HG03025 (cell line): Measurements from ENCODE around the gene UBA5.

ENCODE experiments used
- ATAC-seq: cut with Tn5 transposase; IDR thresholded peaks from one replicate; pipeline ENCODE4 v1.9.1; 2021; ENCODE audit warnings: mild to moderate bottlenecking, moderate library complexity; ENCODE audit not compliant: unreplicated experiment, low FRiP score

Gene UBA5

GRCh38 chr3:132710311-132710710 is 50.2 kb downstream of the UBA5 start:
- no peak for ATAC-seq

GRCh38 chr3:132713977-132714727 is 54.0 kb downstream of the UBA5 start:
- no peak for ATAC-seq

GRCh38 chr3:132716372-132716771 is 56.2 kb downstream of the UBA5 start:
- no peak for ATAC-seq

GRCh38 chr3:132720228-132720627 is 60.1 kb downstream of the UBA5 start:
- no peak for ATAC-seq

GRCh38 chr3:132721479-132722164 is 61.5 kb downstream of the UBA5 start:
- no peak for ATAC-seq

GRCh38 chr3:132722165-132723023 is 62.3 kb downstream of the UBA5 start, which contains the start of gene NPHP3:
Gene NPHP3 (minus strand): TSS chr3:132722409. CDS start chr3:132722355, 54 bp downstream.
- peak; percentile 85 for ATAC-seq

- no peak for ATAC-seq
Measured at GRCh38 chr3:132723024-132723950, 63.2 kb downstream of the UBA5 start.

- no peak for ATAC-seq
Measured at GRCh38 chr3:132726341-132726823, 66.3 kb downstream of the UBA5 start.
